HepG2 (cell line): Measurements from ENCODE around the gene FBN3. TPM values are rescaled to one million over a fixed set of nuclear protein-coding genes. Genes with fewer than 3 reads are reported as not detected.

Source experiments
- ATAC-seq: fragments of 200-7000 bp; cut with Tn5 transposase; 3 replicates; pipeline ENCODE4 v1.9.1; 2020; ENCODE audit warnings: mild to moderate bottlenecking, moderate library complexity
- BruUV-seq: library from RNA; stranded (reverse); fragments of 400-500 nt; replicated peaks from 2 replicates; lab custom pipeline; 2021; lab: Mats Ljungman, UMichigan
- CTCF ChIA-PET: fragments of 300-600 bp; formaldehyde crosslinking; extraction: SDS; loops from one replicate; lab custom pipeline; 2021; ENCODE audit warnings: low total read pairs, inconsistent platforms, low intra/inter-chr PET ratio; lab: Yijun Ruan, JAX
- POLR2A ChIA-PET: fragments of 350-600 bp; sonication (Branson Sonifier 250); formaldehyde crosslinking; loops from one replicate; lab custom pipeline; 2020; ENCODE audit warnings: antibody characterized with exemption, inconsistent platforms; lab: Yijun Ruan, JAX
- DNase-seq: peaks from one replicate; pipeline ENCODE4 v3.0.0-alpha.2; 2015; ENCODE audit warnings: low spot score
- FAIRE-seq: peaks from 3 replicates; lab custom pipeline; 2011; peaks lifted over from hg19 to GRCh38; lab: Jason Lieb, UNC
- H2AFZ ChIP-seq: one replicate; pipeline ENCODE4 v1.6.1; 2011; ENCODE audit warnings: low read length, inconsistent platforms
- H3K27ac ChIP-seq: fragments of 300-600 bp; 3 replicates; pipeline ENCODE4 v1.8.0; 2011; ENCODE audit warnings: mixed run types, mild to moderate bottlenecking, mixed read lengths, low read length, inconsistent platforms; ENCODE audit not compliant: insufficient read depth; ENCODE audit errors: extremely low read length
- H3K27me3 ChIP-seq, 2 experiments: fragments of 200-600 bp in 1 of 2; 2 replicates in 1 of 2; 3 replicates in 1 of 2; pipeline versions ENCODE4 v1.6.0 to v1.8.0; 2011; ENCODE audit warnings: low read length in 2 of 2, mild to moderate bottlenecking in 2 of 2, moderate library complexity in 2 of 2, inconsistent platforms in 1 of 2; ENCODE audit not compliant: insufficient read depth in 2 of 2, control insufficient read depth in 1 of 2
- H3K36me3 ChIP-seq, 2 experiments: fragments of 200-600 bp in 1 of 2; replicated peaks in 1 of 2; 2 replicates in 1 of 2; 3 replicates in 1 of 2; pipeline versions ENCODE4 v1.5.1 to v1.8.0; 2011; ENCODE audit warnings: low read length in 2 of 2, inconsistent platforms in 1 of 2; ENCODE audit not compliant: insufficient read depth in 2 of 2, control insufficient read depth in 1 of 2
- H3K4me1 ChIP-seq: 2 replicates; pipeline ENCODE4 v1.5.1; 2012; ENCODE audit warnings: low read length, inconsistent platforms; ENCODE audit not compliant: insufficient read depth
- H3K4me2 ChIP-seq: 2 replicates; pipeline ENCODE4 v1.6.0; 2011; ENCODE audit warnings: low read depth, low read length, inconsistent platforms
- H3K4me3 ChIP-seq, 3 experiments: fragments of 200-600 bp in 1 of 3; sonication (generic), shearing (Covaris generic) in 1 of 3; replicated peaks in 1 of 3; 2 replicates each; pipeline ENCODE4 v1.5.1; 2011 to 2016; ENCODE audit warnings: low read length in 3 of 3, inconsistent platforms in 2 of 3, low read depth in 2 of 3, mild to moderate bottlenecking in 2 of 3, control low read depth in 1 of 3, mixed read lengths in 1 of 3; ENCODE audit not compliant: insufficient read depth in 1 of 3
- H3K79me2 ChIP-seq: one replicate; pipeline ENCODE4 v1.6.1; 2011; ENCODE audit warnings: low read length, inconsistent platforms; ENCODE audit not compliant: insufficient read depth
- H3K9ac ChIP-seq: 2 replicates; pipeline ENCODE4 v1.6.0; 2011; ENCODE audit warnings: mild to moderate bottlenecking, low read depth, low read length, inconsistent platforms; ENCODE audit not compliant: insufficient read depth
- H3K9me3 ChIP-seq: 2 replicates; pipeline ENCODE4 v1.5.1; 2012; ENCODE audit warnings: mild to moderate bottlenecking, low read length
- H4K20me1 ChIP-seq: 2 replicates; pipeline ENCODE4 v1.6.0; 2011; ENCODE audit warnings: inconsistent platforms, mild to moderate bottlenecking, low read length, moderate library complexity; ENCODE audit not compliant: insufficient read depth
- AKNA ChIP-seq: sonication (generic); formaldehyde crosslinking; IDR thresholded peaks from 2 replicates; pipeline ENCODE4 v1.4.0; 2020; ENCODE audit warnings: missing genetic modification reagents, borderline replicate concordance
- ATAD3A ChIP-seq: sonication (generic); formaldehyde crosslinking; IDR thresholded peaks from 2 replicates; pipeline ENCODE4 v1.4.0; 2020; ENCODE audit warnings: missing genetic modification reagents
- DR1 ChIP-seq: sonication (generic); formaldehyde crosslinking; IDR thresholded peaks from 2 replicates; pipeline ENCODE4 v1.8.0; 2021; ENCODE audit warnings: mild to moderate bottlenecking, missing genetic modification reagents, inconsistent platforms
- IKZF4 ChIP-seq: sonication (generic); formaldehyde crosslinking; IDR thresholded peaks from 2 replicates; pipeline ENCODE4 v1.5.1; 2020; ENCODE audit warnings: borderline replicate concordance, mild to moderate bottlenecking, low read depth, missing genetic modification reagents; ENCODE audit errors: not compliant biosample characterization
- KAT8 ChIP-seq: IDR thresholded peaks from 2 replicates; pipeline ENCODE4 v1.6.1; 2016; ENCODE audit warnings: missing genetic modification reagents, missing compliant biosample characterization
- NFYC ChIP-seq: IDR thresholded peaks from 2 replicates; pipeline ENCODE4 v1.6.1; 2016; ENCODE audit warnings: missing genetic modification reagents, missing compliant biosample characterization
- RAD21 ChIP-seq: fragments of 450-650 bp; formaldehyde crosslinking; IDR thresholded peaks from 2 replicates; pipeline ENCODE4 v1.5.0; 2020; ENCODE audit warnings: mild to moderate bottlenecking
- TFE3 ChIP-seq: IDR thresholded peaks from 2 replicates; pipeline ENCODE4 v1.6.1; 2016
- ZNF501 ChIP-seq: sonication (generic); formaldehyde crosslinking; IDR thresholded peaks from 2 replicates; pipeline ENCODE4 v1.5.1; 2020; ENCODE audit warnings: mild to moderate bottlenecking, moderate library complexity, missing genetic modification reagents
- ZNF850 ChIP-seq: sonication (generic); formaldehyde crosslinking; conservative IDR thresholded peaks from 2 replicates; pipeline ENCODE4 v1.9.0; 2021; ENCODE audit warnings: mild to moderate bottlenecking, missing genetic modification reagents
- WGBS: methylation state at CpG from one replicate; pipeline ENCODE4 v1.1.6; 2017; ENCODE audit warnings: low lambda C conversion rate; 5-methylcytosine and 5-hydroxymethylcytosine counted together
- in situ Hi-C: cut with HindIII; loops from 2 replicates; pipeline ENCODE4 v1.10.0; 2017; ENCODE audit warnings: low pct_unique_long_range_greater_than_20kb; ENCODE audit not compliant: extremely low pct_ligation_motif_present
- intact Hi-C: fragments of 100-400 bp; cut with micrococcal nuclease; formaldehyde crosslinking; loops from one replicate; pipeline ENCODE4 v1.10.0; 2022; ENCODE audit not compliant: unreplicated experiment
- polyA plus RNA-seq, 8 experiments: library from polyadenylated mRNA; depleted of rRNA in 3 of 8; stranded (reverse) in 7 of 8; unstranded in 1 of 8; fragments of >200 nt; fragmentation: Illumina TruSeq in 4 of 8; extraction: Trizol in 4 of 8; gene quantifications; 2 replicates each; pipeline versions ENCODE4 v1.2.1 to v1.2.3, GENCODE V29; 2011 to 2016; ENCODE audit warnings: low read depth in 4 of 8, missing spikeins in 1 of 8, mixed read lengths in 1 of 8; ENCODE audit not compliant: insufficient read depth in 1 of 8
- total RNA-seq, 5 experiments: library from RNA; depleted of rRNA; stranded (reverse); fragments of >200 nt; fragmentation: Illumina TruSeq; extraction: Trizol; gene quantifications; 2 replicates each; pipeline ENCODE4 v1.2.3, GENCODE V29; 2016; ENCODE audit warnings: low read depth in 1 of 5

Gene FBN3
- total and polyA plus RNA-seq, 2 of the 13 experiments (the other 11 are each of a cell fraction or from before 2014, with no cell fraction given): 0.20 to 1.3 TPM

GRCh38 chr19:8163759-8164158, 14.4 kb upstream of the FBN3 start:
- ChIA-PET POLR2A (interaction anchor here (0.6 kb wide), 1 partner anchor 48 kb away, joined by 3 read pairs; no protein-coding TSS in a partner anchor), CTCF (no interaction called here)
- Histone ChIP-seq H3K79me2 (no peaks in the 10 kb centered on the region), H3K4me1 (peaks cover 28% of the 10 kb centered on the region), H3K36me3 (no peaks in the 10 kb centered on the region), H3K4me3 (no peak overlapping the region), H3K9ac (no peak overlapping the region), H3K4me2 (peak overlapping the region; percentile 62), H3K9me3 (no peaks in the 10 kb centered on the region), H3K27me3 (no peaks in the 10 kb centered on the region), H2AFZ (no peak overlapping the region), H4K20me1 (no peaks in the 10 kb centered on the region), H3K27ac (no peak overlapping the region)
- DNase-seq: no peak
- in situ Hi-C loops: no loop called here
- no peak for ATAC-seq
- 13% methylated on average over 7 of the region's 7 CpGs for WGBS
- no peak for FAIRE-seq
- no TSS peak for BruUV-seq
- intact Hi-C loops: no loop called here
- no peak for TF ChIP-seq RAD21 (CRISPR knock-in tag)
- no peak for TF ChIP-seq ATAD3A (CRISPR knock-in tag)

GRCh38 chr19:8161135-8161646, 11.8 kb upstream of the FBN3 start:
- BruUV-seq: no TSS peak
- no peak for TF ChIP-seq ZNF501 (CRISPR knock-in tag)
- 0 out of 2 replicates have a peak, but pooled peaks have one; percentile 4 for TF ChIP-seq KAT8
- TF ChIP-seq NFYC (CRISPR knock-in tag): peak; percentile 72
- TF ChIP-seq DR1 (CRISPR knock-in tag): no peak
- TF ChIP-seq TFE3: no peak
- no peak for TF ChIP-seq IKZF4 (CRISPR knock-in tag)
- no peak for TF ChIP-seq AKNA (CRISPR knock-in tag)
- no peak for TF ChIP-seq ZNF850 (CRISPR knock-in tag)

More at GRCh38 chr19:8161135-8161646, 11.8 kb upstream of the FBN3 start:
- no peaks in the 10 kb centered on the region for H3K79me2 ChIP-seq
- H3K4me2 ChIP-seq: peak overlapping the region; percentile 36
- no peak overlapping the region for H2AFZ ChIP-seq
- peak overlapping the region; percentile 81 for H3K27ac ChIP-seq
- peak; percentile 93 for ATAC-seq
- no peaks in the 10 kb centered on the region for H4K20me1 ChIP-seq
- H3K36me3 ChIP-seq: no peaks in the 10 kb centered on the region
- intact Hi-C loops: no loop called here
- H3K9me3 ChIP-seq: no peaks in the 10 kb centered on the region
- CTCF ChIA-PET: no interaction called here
- 76% methylated on average over 9 of the region's 12 CpGs for WGBS
- peaks cover 12% of the 10 kb centered on the region for H3K4me1 ChIP-seq
- peak overlapping the region; percentile 63 for H3K9ac ChIP-seq
- H3K4me3 ChIP-seq: no peak overlapping the region; a peak in 1 of 6 replicates
- FAIRE-seq: peak; percentile 30
- in situ Hi-C loops: no loop called here
- H3K27me3 ChIP-seq: no peaks in the 10 kb centered on the region
- POLR2A ChIA-PET: interaction anchor here (0.8 kb wide), 1 partner anchor 48 kb away, joined by 4 read pairs; the partner anchor contains the start of gene CERS4
- peak; percentile 65 for DNase-seq
